Measurements from ENCODE around the gene HHIPL2.

The HHIPL2 gene

GRCh38 chr1:222547944-222548671 lies at the start of gene HHIPL2:
Gene HHIPL2 (minus strand): TSS chr1:222548104. CDS start chr1:222548044, 60 bp downstream.
- H3K4me3 ChIP-seq (IDR thresholded peaks at IDR 0.05; ENCODE audit: insufficient read depth, low read depth, low read length), result no peak within 1 kb of the TSS
- no peaks in the 10 kb centered on the region for H3K27me3 ChIP-seq (ENCODE audit: insufficient read depth, low read depth)
- no peak within 1 kb of the TSS for H2AFZ ChIP-seq (ENCODE audit: low read depth)
- H3K79me2 ChIP-seq (ENCODE audit: insufficient read depth, low read depth), result no peaks in the 10 kb centered on the region
- H3K9ac ChIP-seq, result no peak within 1 kb of the TSS
- no peaks in the 10 kb centered on the region for H3K4me1 ChIP-seq (ENCODE audit: low read depth, poor library complexity, severe bottlenecking)
- H3K27ac ChIP-seq, result no peak within 1 kb of the TSS
- no peak within 1 kb of the TSS for H3K4me2 ChIP-seq
- no peaks in the 10 kb centered on the region for H3K36me3 ChIP-seq (ENCODE audit: insufficient read depth)
- TF ChIP-seq, protein P1, sequence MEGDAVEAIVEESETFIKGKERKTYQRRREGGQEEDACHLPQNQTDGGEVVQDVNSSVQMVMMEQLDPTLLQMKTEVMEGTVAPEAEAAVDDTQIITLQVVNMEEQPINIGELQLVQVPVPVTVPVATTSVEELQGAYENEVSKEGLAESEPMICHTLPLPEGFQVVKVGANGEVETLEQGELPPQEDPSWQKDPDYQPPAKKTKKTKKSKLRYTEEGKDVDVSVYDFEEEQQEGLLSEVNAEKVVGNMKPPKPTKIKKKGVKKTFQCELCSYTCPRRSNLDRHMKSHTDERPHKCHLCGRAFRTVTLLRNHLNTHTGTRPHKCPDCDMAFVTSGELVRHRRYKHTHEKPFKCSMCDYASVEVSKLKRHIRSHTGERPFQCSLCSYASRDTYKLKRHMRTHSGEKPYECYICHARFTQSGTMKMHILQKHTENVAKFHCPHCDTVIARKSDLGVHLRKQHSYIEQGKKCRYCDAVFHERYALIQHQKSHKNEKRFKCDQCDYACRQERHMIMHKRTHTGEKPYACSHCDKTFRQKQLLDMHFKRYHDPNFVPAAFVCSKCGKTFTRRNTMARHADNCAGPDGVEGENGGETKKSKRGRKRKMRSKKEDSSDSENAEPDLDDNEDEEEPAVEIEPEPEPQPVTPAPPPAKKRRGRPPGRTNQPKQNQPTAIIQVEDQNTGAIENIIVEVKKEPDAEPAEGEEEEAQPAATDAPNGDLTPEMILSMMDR (conservative IDR thresholded peaks at IDR 0.05; ENCODE audit: low read depth, low read length), result no peak
- no peaks in the 10 kb centered on the region for H4K20me1 ChIP-seq (ENCODE audit: insufficient read depth)

DNA sequence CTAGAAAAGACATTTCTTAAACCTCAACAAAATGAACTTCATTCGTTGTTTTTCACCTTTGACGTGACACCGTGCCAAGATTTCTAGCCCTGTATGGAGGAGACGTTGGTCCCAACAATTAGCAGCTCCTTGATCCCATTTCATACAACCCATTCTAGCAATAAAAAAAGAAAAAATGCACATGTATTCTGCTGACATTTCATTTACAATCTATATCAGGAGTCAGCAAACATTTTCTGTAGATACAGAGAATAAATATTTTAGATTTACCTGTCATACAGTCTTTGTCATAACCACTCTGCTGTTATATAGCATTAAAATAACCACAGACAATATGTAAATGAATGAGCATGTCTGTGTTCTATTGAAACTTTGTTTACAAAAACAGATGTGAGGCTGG lies 48.8 kb upstream of the HHIPL2 start:
- no peak overlapping the region for H3K4me3 ChIP-seq (IDR thresholded peaks at IDR 0.05; ENCODE audit: insufficient read depth, low read depth, low read length)
- TF ChIP-seq, protein P1 (conservative IDR thresholded peaks at IDR 0.05; ENCODE audit: low read depth, low read length), result no peak
- H3K79me2 ChIP-seq (ENCODE audit: insufficient read depth, low read depth), result no peaks in the 10 kb centered on the region
- H2AFZ ChIP-seq (ENCODE audit: low read depth), result no peak overlapping the region
- no peak overlapping the region for H3K9ac ChIP-seq
- no peak overlapping the region for H3K4me2 ChIP-seq
- no peaks in the 10 kb centered on the region for H3K27me3 ChIP-seq (ENCODE audit: insufficient read depth, low read depth)
- no peaks in the 10 kb centered on the region for H4K20me1 ChIP-seq (ENCODE audit: insufficient read depth)
- no peaks in the 10 kb centered on the region for H3K36me3 ChIP-seq (ENCODE audit: insufficient read depth)
- no peak overlapping the region for H3K27ac ChIP-seq
- H3K4me1 ChIP-seq (ENCODE audit: low read depth, poor library complexity, severe bottlenecking), result no peaks in the 10 kb centered on the region

DNA sequence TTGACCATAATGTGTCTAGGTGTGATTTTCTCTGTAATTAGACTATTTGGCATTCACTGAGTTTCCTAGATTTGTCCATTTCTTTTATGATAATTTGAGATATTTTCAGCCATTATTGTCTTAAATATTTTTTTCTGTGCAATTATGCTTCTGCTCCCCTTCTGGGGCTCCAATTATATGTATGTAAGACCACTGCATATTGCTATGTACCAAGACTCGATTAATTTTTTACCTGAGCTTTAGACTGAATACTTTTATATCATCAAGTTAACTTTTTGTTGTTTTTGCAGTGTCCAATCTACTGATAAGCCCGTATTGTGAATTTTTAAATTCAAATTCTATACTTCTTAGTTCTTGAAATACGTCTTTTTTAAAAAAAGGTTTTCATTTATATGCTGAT lies 46.9 kb upstream of the HHIPL2 start:
- no peaks in the 10 kb centered on the region for H4K20me1 ChIP-seq (ENCODE audit: insufficient read depth)
- H3K9ac ChIP-seq, result no peak overlapping the region
- peaks cover 6% of the 10 kb centered on the region for H3K4me1 ChIP-seq (ENCODE audit: low read depth, poor library complexity, severe bottlenecking)
- TF ChIP-seq, protein P1 (conservative IDR thresholded peaks at IDR 0.05; ENCODE audit: low read depth, low read length), result no peak
- no peak overlapping the region for H2AFZ ChIP-seq (ENCODE audit: low read depth)
- no peak overlapping the region for H3K27ac ChIP-seq
- no peak overlapping the region for H3K4me3 ChIP-seq (IDR thresholded peaks at IDR 0.05; ENCODE audit: insufficient read depth, low read depth, low read length)
- no peaks in the 10 kb centered on the region for H3K79me2 ChIP-seq (ENCODE audit: insufficient read depth, low read depth)
- no peak overlapping the region for H3K4me2 ChIP-seq
- H3K27me3 ChIP-seq (ENCODE audit: insufficient read depth, low read depth), result no peaks in the 10 kb centered on the region
- H3K36me3 ChIP-seq (ENCODE audit: insufficient read depth), result no peaks in the 10 kb centered on the region

DNA sequence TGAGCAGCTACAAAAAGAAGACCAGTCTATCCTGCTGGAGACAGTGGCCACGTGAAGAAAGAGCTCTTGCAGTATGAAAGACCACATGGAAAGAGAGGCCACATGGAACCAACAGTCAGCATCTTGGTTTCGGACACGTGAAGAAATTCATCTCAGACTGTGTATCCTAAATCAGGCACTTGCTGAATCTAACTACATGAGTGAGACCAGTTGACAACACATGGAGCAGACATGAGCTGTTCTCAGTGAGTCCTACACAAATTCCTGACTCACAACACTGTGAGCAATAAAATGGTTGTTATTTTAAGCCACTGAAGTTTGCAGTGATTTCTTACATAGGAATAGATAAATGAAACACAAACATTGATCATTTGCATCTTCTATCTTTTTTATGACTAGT lies 44.3 kb upstream of the HHIPL2 start:
- H2AFZ ChIP-seq (ENCODE audit: low read depth), result no peak overlapping the region

More for the DNA sequence above, 44.3 kb upstream of the HHIPL2 start:
- Histone ChIP-seq H3K4me3 (IDR thresholded peaks at IDR 0.05; ENCODE audit: insufficient read depth, low read depth, low read length) (no peak overlapping the region), H3K27me3 (ENCODE audit: insufficient read depth, low read depth) (no peaks in the 10 kb centered on the region), H3K4me2 (no peak overlapping the region), H3K9ac (no peak overlapping the region), H3K27ac (no peak overlapping the region), H3K79me2 (ENCODE audit: insufficient read depth, low read depth) (no peaks in the 10 kb centered on the region), H4K20me1 (ENCODE audit: insufficient read depth) (no peaks in the 10 kb centered on the region), H3K4me1 (ENCODE audit: low read depth, poor library complexity, severe bottlenecking) (peaks cover 14% of the 10 kb centered on the region), H3K36me3 (ENCODE audit: insufficient read depth) (no peaks in the 10 kb centered on the region)
- TF ChIP-seq, protein P1 (conservative IDR thresholded peaks at IDR 0.05; ENCODE audit: low read depth, low read length), result no peak
